Measurements from ENCODE around the gene EXO1.

- TF ChIP-seq CTCF (IDR thresholded peaks at IDR 0.05) (no peak), POLR2A (IDR thresholded peaks at IDR 0.05) (no peak)
These were observed 52.4 kb downstream of the EXO1 start for GRCh38 chr1:241900381-241900780.

Measured in right lobe of liver (tissue), 4 donors.